Globus pallidus (tissue), 1 donor: Measurements from ENCODE around the gene CLHC1.

Experiments
- DNase-seq: peaks from one replicate; pipeline ENCODE4 v3.0.0-alpha.2; 2015; ENCODE audit warnings: low spot score

Gene CLHC1

GRCh38 chr2:55169359-55169758 lies 62.7 kb downstream of the CLHC1 start:
- no peak for DNase-seq

DNA sequence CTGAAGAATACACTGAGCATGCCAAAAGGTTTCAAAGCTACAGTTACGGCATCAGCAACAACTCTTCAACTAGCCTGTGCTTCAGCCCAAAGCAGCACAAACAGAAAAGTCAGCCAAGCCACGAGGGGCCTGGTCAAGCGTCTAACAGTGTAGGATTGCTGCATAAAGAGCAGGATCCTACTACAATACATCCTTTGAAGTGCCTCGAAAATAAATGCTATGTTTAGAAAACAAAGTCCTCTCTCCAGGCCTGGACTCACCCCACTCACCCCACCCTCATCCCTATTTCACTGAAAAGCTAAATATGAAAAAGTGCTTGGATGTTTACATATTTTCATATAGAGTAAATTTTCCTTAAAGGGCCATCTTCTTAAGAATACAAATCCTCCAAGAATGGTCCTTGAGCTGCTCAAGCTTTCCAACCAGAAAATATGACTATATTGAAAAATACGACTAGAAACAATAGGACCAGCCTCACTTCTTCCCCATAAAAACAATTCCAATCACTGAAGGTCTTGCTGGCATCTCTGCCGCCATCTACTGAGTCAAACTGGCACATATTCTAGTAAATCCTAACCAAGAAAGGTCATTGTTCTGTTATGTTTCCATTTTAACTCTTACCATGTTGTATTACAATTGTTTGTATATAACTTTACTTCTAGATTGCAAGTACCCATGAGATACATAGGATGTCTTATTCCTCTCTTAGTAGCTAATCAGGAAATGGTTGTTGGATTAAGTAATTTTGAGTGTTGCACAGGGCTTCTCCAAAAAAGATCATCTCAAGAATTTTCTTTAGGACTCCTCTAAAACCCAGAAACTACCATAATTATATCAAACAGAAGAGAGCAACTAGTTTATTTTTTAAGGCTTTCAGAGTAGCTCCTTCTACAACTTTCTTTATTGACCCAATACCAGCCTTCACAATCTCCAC lies 63.6 kb downstream of the CLHC1 start:
- DNase-seq = peak; percentile 96

DNA sequence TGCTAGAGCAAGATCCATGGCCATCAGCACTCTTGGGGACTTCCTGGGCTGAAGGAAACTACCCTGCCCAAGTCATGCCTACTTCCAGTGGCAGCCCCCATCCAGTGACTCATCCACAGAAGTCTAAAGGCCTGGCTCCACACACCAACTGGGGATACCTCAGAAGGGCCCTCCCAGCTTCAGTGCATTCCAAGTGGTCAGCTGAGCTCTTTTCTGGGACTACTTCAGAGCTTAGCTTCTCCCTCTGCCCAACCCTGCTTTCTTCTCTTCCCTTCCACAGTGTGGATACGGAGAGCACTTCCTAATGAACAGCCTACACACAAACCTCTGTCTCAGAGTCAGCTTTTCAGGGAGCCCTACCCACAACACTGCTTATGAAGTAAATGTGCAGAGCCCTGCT lies 66.5 kb downstream of the CLHC1 start:
- no peak for DNase-seq

DNA sequence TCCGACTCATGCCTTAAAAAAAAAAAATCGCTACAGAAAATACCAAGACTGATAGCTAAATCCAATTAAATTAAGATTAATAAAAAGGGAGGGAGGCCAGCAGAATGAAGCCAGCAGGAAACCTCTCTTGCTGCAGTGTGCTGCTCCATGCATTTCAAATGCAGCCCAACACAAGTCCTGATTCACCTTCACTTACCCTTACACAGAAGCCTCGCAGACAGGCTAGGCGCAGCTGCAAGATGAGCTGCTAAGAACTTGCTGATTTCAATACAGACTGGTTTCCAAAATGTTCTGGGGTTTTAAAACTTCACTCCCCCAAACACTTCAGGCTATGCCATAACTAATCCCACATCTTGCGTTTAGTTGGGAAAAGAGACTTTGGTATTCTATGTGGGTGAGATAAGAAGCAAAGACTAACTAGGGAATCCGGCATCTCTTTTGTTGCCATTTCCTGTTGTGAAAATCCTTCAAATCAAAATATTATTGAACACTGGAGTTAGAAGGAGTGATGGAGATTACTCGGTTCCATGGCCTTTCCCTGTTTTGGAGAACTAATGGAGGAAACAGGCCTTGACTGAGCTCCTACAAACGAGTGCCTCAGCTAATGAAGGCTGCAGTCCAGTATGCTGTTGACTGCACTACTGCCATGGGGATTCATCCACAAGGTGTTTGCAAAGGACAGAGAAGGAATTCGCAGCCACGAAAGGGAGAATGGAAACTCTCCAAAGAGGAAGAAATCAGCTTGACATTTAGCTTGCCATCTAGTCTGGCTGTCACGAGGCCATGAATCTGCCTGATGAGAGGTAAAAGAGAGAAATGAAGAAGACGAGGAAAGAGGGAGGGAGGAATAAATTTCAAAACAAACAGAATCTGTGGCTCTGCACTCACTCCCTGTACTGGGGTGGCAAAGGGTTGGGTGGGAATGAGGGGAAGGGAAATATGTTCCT lies 67.3 kb downstream of the CLHC1 start:
- peak; percentile 44 for DNase-seq

DNA sequence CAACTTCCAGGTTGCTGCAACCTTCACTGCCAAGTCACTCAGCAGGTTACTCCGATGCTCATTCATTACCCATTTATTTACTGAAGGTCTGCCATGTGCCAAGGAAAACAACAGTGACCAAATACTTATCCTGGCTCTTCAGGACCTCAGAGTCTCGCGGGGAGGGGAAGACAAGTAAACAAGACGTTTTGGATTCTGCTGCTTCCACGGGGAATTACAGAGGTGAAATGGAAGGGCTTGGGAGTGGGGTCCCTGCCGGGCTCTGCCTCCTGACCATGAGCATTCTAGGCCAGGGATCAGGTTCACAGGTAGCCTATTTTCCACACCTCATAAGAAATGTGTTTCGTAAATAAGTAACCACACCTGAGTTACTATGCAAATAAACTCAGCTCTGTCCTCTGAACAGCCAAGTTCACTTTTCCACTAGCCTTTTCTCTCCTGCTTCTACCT lies 68.1 kb downstream of the CLHC1 start:
- no peak for DNase-seq

DNA sequence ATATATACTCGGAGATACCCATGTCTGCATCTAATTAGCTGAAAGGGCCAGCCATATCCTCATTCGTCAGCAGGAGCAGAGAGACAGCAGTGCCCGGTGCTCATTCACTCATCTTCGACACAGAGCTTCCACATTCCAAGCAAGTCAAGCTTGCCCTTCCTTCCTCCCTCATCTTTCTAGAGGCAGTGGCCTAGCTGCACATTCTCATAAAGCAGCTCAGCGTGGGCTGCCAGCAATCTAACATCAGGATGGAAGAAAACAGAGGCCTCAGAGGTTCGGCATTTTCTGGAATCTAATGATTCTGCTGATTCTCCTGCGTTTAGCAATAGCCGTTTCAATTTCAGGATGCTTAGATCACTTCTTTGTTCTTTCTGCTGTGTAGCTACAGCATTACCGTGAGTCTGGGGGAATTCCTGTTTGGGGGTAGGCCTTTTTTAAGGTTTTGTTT lies 68.8 kb downstream of the CLHC1 start:
- DNase-seq = peak; percentile 70

- peak; percentile 26 for DNase-seq
Observed at GRCh38 chr2:55162284-55163006, 69.6 kb downstream of the CLHC1 start.

GRCh38 chr2:55161295-55162210 lies 70.5 kb downstream of the CLHC1 start:
- DNase-seq = peak; percentile 55

- no peak for DNase-seq
Observed at GRCh38 chr2:55160422-55160821, 71.7 kb downstream of the CLHC1 start.

- no peak for DNase-seq
Observed at GRCh38 chr2:55159752-55160151, 72.3 kb downstream of the CLHC1 start.

- DNase-seq = peak; percentile 66
Observed at GRCh38 chr2:55159037-55159651, 72.9 kb downstream of the CLHC1 start.

DNA sequence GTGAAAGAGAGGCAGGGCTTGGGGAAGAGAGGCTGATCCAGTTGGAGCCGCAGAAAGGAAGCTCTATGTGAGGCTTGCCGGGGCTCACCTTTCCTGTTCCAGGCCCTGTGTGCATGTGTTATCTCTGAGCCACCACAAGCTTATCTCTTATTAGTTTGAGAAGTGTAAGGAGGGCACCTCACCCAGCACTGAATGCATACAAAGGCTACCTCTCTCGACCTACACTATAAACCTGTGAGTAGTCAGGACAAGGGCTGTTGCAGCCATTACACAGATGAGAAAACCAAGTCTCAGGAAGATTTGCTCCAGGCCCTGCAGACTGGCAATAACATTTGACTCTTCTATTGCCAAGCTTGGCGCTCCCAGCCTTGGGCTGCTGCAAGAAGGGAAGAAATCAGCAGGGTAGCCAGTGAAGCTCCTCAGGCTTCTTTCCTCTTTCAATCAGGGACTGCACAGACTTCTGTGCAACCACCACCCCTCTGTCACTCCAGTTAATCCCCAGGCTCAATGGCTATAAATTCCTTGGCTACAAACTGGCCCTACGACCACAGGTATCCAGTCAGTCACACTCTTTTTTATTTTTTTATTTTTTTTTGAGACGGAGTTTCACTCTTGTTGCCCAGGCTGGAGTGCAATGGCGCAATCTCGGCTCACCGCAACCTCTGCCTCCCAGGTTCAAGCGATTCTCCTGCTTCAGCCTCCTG lies 73.8 kb downstream of the CLHC1 start:
- DNase-seq = no peak

- DNase-seq = peak; percentile 47
Observed at GRCh38 chr2:55157474-55157884, 74.6 kb downstream of the CLHC1 start.

- peak; percentile 37 for DNase-seq
Observed at GRCh38 chr2:55156984-55157383, 75.1 kb downstream of the CLHC1 start.

GRCh38 chr2:55156326-55156725 lies 75.8 kb downstream of the CLHC1 start:
- peak; percentile 69 for DNase-seq

DNA sequence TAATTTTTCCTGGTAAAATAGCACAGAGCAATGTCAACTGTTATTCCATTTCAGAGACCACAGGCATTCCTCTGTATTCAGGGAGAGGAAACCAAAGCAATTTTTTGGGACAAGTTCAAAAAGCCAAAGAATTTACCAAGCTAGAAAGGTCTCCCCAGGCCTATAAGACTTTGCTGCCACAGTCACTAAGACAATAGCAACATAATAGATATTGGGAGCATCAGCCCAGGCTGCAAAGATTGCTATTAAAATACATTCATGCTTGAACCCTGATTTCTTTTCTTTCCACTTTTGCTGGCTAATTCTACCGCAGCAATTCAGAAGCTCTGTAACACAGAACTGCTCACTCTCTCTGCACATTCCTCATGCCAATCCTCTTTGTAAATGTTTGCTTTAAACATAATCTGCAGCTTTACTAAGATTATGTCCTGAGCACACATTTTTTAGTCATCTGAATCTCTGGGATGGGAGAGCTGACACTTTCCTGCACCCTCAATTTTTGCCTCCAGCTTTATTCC lies 76.3 kb downstream of the CLHC1 start:
- peak; percentile 51 for DNase-seq

GRCh38 chr2:55155206-55155605 lies 76.9 kb downstream of the CLHC1 start:
- DNase-seq = peak; percentile 42

DNA sequence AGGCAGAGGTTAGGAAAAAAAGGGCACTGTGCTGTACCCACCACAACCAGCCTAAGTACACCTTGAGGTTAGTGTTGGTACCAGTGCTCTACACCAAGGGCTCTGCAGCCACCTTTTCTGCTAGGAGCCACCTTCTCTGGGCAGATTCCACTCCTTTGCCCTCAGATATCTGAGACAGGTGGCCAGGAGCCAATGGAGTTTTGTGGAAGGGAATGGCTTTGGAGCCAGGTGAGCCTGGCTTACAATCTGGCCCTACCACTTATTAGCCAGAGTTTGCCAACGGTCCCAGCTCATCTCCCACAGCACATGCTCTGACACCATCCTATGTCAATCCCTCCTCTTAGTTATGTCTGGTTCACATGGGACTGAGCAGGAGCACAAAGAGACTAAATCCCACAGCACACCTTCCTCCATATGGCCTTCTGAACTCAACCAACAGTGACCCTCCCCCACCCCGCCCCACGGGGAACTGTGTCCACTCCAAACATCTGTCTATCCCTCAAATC lies 77.5 kb downstream of the CLHC1 start:
- DNase-seq = no peak
